ENCODE measurements around the gene L3MBTL4.

Gene L3MBTL4

GRCh38 chr18:6022074-6022444 is 392.7 kb downstream of the L3MBTL4 start:
- peak; percentile 16 for DNase-seq

- peak; percentile 40 for DNase-seq
Observed at GRCh38 chr18:6021306-6022073, 393.2 kb downstream of the L3MBTL4 start.

- no peak for DNase-seq
Observed at GRCh38 chr18:6018671-6019070, 396.0 kb downstream of the L3MBTL4 start.

- DNase-seq = no peak
Observed at GRCh38 chr18:6017171-6017570, 397.5 kb downstream of the L3MBTL4 start.

- DNase-seq = no peak
Observed at GRCh38 chr18:6015364-6015763, 399.3 kb downstream of the L3MBTL4 start.

- DNase-seq = no peak
Observed at GRCh38 chr18:6013171-6013810, 401.4 kb downstream of the L3MBTL4 start.

GRCh38 chr18:6010921-6011320 is 403.8 kb downstream of the L3MBTL4 start:
- DNase-seq = no peak

- DNase-seq = no peak
Observed at GRCh38 chr18:6010284-6010683, 404.4 kb downstream of the L3MBTL4 start.

- DNase-seq = no peak
Observed at GRCh38 chr18:6009756-6010155, 405.0 kb downstream of the L3MBTL4 start.

- no peak for DNase-seq
Observed at GRCh38 chr18:6004683-6005082, 410.0 kb downstream of the L3MBTL4 start.

- DNase-seq = no peak
Observed at GRCh38 chr18:6004119-6004518, 410.6 kb downstream of the L3MBTL4 start.

GRCh38 chr18:6001867-6002266 is 412.8 kb downstream of the L3MBTL4 start:
- DNase-seq = no peak

- DNase-seq = no peak
Observed at GRCh38 chr18:5998907-5999306, 415.8 kb downstream of the L3MBTL4 start.

- no peak for DNase-seq
Observed at GRCh38 chr18:5998166-5998881, 416.4 kb downstream of the L3MBTL4 start.

- no peak for DNase-seq
Observed at GRCh38 chr18:5997361-5997760, 417.4 kb downstream of the L3MBTL4 start.

GRCh38 chr18:5995626-5996025 is 419.1 kb downstream of the L3MBTL4 start:
- no peak for DNase-seq

- DNase-seq = no peak
Observed at GRCh38 chr18:5993938-5994337, 420.8 kb downstream of the L3MBTL4 start.

GRCh38 chr18:5992381-5992780 is 422.3 kb downstream of the L3MBTL4 start:
- DNase-seq = no peak

GRCh38 chr18:5987249-5987648 is 427.5 kb downstream of the L3MBTL4 start:
- no peak for DNase-seq

GRCh38 chr18:5986257-5986931 is 428.3 kb downstream of the L3MBTL4 start:
- no peak for DNase-seq

- DNase-seq = peak; percentile 29
Observed at GRCh38 chr18:5984245-5984644, 430.5 kb downstream of the L3MBTL4 start.

GRCh38 chr18:5983488-5983887 is 431.2 kb downstream of the L3MBTL4 start:
- DNase-seq = no peak

- no peak for DNase-seq
Observed at GRCh38 chr18:5982332-5982731, 432.4 kb downstream of the L3MBTL4 start.

Measured in suppressor macrophage treated with lipopolysaccharide for 4 hours (primary cell).